Neural cell (in vitro differentiated cells): ENCODE data around the gene ST14. TPM values are rescaled to one million over a fixed set of nuclear protein-coding genes. Genes with fewer than 3 reads are reported as not detected.

ENCODE experiments used
- H2AFZ ChIP-seq: fragments of 200-600, 300-800 bp; sonication (generic), shearing (Covaris generic); 2 replicates; pipeline ENCODE4 v1.6.0; 2014; ENCODE audit warnings: low read depth, mild to moderate bottlenecking, antibody characterized with exemption, low read length, moderate library complexity
- H3F3A ChIP-seq: fragments of 200-600 bp; shearing (Covaris generic); 2 replicates; pipeline ENCODE4 v1.6.1; 2016; ENCODE audit warnings: mild to moderate bottlenecking, moderate library complexity, mixed read lengths, antibody characterized with exemption, low read length; ENCODE audit not compliant: insufficient read depth, poor library complexity, severe bottlenecking
- H3K27ac ChIP-seq: fragments of 200-600, 300-800 bp; sonication (generic), shearing (Covaris generic); 2 replicates; pipeline ENCODE4 v1.5.1; 2014; ENCODE audit warnings: mild to moderate bottlenecking, low read length, moderate library complexity
- H3K27me3 ChIP-seq: fragments of 300-800, 200-600 bp; sonication (generic), shearing (Covaris generic); 2 replicates; pipeline ENCODE4 v1.6.0; 2014; ENCODE audit warnings: mild to moderate bottlenecking, low read depth, low read length, moderate library complexity; ENCODE audit not compliant: insufficient read depth
- H3K36me3 ChIP-seq: fragments of 300-800, 200-600 bp; sonication (generic), shearing (Covaris generic); 2 replicates; pipeline ENCODE4 v1.5.1; 2014; ENCODE audit warnings: mild to moderate bottlenecking, antibody characterized with exemption, low read length, moderate library complexity; ENCODE audit not compliant: insufficient read depth
- H3K4me2 ChIP-seq: fragments of 300-800, 200-600 bp; sonication (generic), shearing (Covaris generic); 2 replicates; pipeline ENCODE4 v1.6.0; 2014; ENCODE audit warnings: mild to moderate bottlenecking, low read length
- H3K4me3 ChIP-seq: fragments of 300-800, 200-600 bp; sonication (generic), shearing (Covaris generic); 2 replicates; pipeline ENCODE4 v1.5.1; 2014; ENCODE audit warnings: mild to moderate bottlenecking, low read length, moderate library complexity
- H3K79me2 ChIP-seq: fragments of 200-600 bp; shearing (Covaris generic); replicated peaks from 2 replicates; pipeline ENCODE4 v1.6.0; 2014; ENCODE audit warnings: mild to moderate bottlenecking, low read length, moderate library complexity; ENCODE audit not compliant: insufficient read depth
- H3K9ac ChIP-seq: fragments of 300-800, 200-600 bp; sonication (generic), shearing (Covaris generic); 2 replicates; pipeline ENCODE4 v1.6.1; 2016; ENCODE audit warnings: mild to moderate bottlenecking, low read length, mixed read lengths
- H3K9me2 ChIP-seq: fragments of 200-600 bp; shearing (Covaris generic); 2 replicates; pipeline ENCODE4 v1.6.1; 2016; ENCODE audit warnings: mild to moderate bottlenecking, low read length, mixed read lengths; ENCODE audit not compliant: insufficient read depth
- H3K9me3 ChIP-seq: fragments of 200-600, 300-800 bp; sonication (generic), shearing (Covaris generic); 2 replicates; pipeline ENCODE4 v1.6.1; 2016; ENCODE audit warnings: mild to moderate bottlenecking, mixed run types, low read length, moderate library complexity, mixed read lengths
- H4K20me1 ChIP-seq: fragments of 200-600 bp; shearing (Covaris generic); 2 replicates; pipeline ENCODE4 v1.6.1; 2016; ENCODE audit warnings: mild to moderate bottlenecking, mixed run types; ENCODE audit not compliant: insufficient read depth
- CTCF ChIP-seq: fragments of 450-650 bp; IDR thresholded peaks from 2 replicates; pipeline ENCODE4 v1.5.1; 2014; ENCODE audit warnings: antibody characterized with exemption, mild to moderate bottlenecking, moderate library complexity; ENCODE audit not compliant: poor library complexity, severe bottlenecking
- EP300 ChIP-seq: fragments of 450-650 bp; conservative IDR thresholded peaks from 2 replicates; pipeline ENCODE4 v1.6.1; 2014; ENCODE audit warnings: antibody characterized with exemption, mild to moderate bottlenecking, moderate library complexity; ENCODE audit not compliant: poor library complexity, severe bottlenecking
- EZH2 ChIP-seq: fragments of 200-600, 300-800 bp; shearing (Covaris generic), sonication (generic); IDR thresholded peaks from 2 replicates; pipeline ENCODE4 v1.6.1; 2014; ENCODE audit warnings: antibody characterized with exemption, low read length, borderline replicate concordance, mild to moderate bottlenecking; ENCODE audit not compliant: insufficient read depth, poor library complexity, severe bottlenecking
- MXI1 ChIP-seq: fragments of 450-650 bp; conservative IDR thresholded peaks from 2 replicates; pipeline ENCODE4 v1.6.1; 2014; ENCODE audit warnings: antibody characterized with exemption, mild to moderate bottlenecking; ENCODE audit not compliant: poor library complexity, severe bottlenecking
- POLR2AphosphoS5 ChIP-seq: IDR thresholded peaks from 2 replicates; pipeline ENCODE4 v1.6.1; 2012
- RAD21 ChIP-seq: fragments of 450-650 bp; conservative IDR thresholded peaks from 2 replicates; pipeline ENCODE4 v1.6.1; 2014; ENCODE audit warnings: antibody characterized with exemption, mild to moderate bottlenecking, moderate library complexity
- REST ChIP-seq: IDR thresholded peaks from 2 replicates; pipeline ENCODE4 v1.6.1; 2012; ENCODE audit warnings: borderline replicate concordance
- SMC3 ChIP-seq: fragments of 450-650 bp; conservative IDR thresholded peaks from 2 replicates; pipeline ENCODE4 v1.6.1; 2014; ENCODE audit warnings: antibody characterized with exemption, mild to moderate bottlenecking, moderate library complexity; ENCODE audit not compliant: poor library complexity
- TAF1 ChIP-seq: IDR thresholded peaks from 2 replicates; pipeline ENCODE4 v1.6.1; 2012; ENCODE audit warnings: low read depth
- polyA plus RNA-seq: library from polyadenylated mRNA; depleted of rRNA; stranded (reverse); fragments of >200 nt; gene quantifications from 2 replicates; pipeline ENCODE4 v1.2.3, GENCODE V29; 2014

ST14 gene
- polyA plus RNA-seq, 1 donor from 2014 or later, result not detected

GRCh38 chr11:130162733-130163132 is 3.2 kb downstream of the ST14 start:
- H4K20me1 ChIP-seq, result no peaks in the 10 kb centered on the region
- H3K9me2 ChIP-seq, result no peaks in the 10 kb centered on the region
- no peak overlapping the region for H3K9ac ChIP-seq
- H2AFZ ChIP-seq, result no peak overlapping the region
- H3F3A ChIP-seq, result no peaks in the 10 kb centered on the region
- no peak overlapping the region for H3K4me3 ChIP-seq
- no peak for TF ChIP-seq POLR2AphosphoS5
- TF ChIP-seq REST, result no peak
- no peak for TF ChIP-seq EP300
- no peak for TF ChIP-seq SMC3
- TF ChIP-seq RAD21, result no peak
- TF ChIP-seq CTCF, result no peak
- TF ChIP-seq MXI1, result no peak
- TF ChIP-seq EZH2, result no peak
- TF ChIP-seq TAF1, result no peak
- no peaks in the 10 kb centered on the region for H3K79me2 ChIP-seq
- H3K27me3 ChIP-seq, result peaks cover 49% of the 10 kb centered on the region
- H3K27ac ChIP-seq, result no peak overlapping the region
- no peak overlapping the region for H3K4me2 ChIP-seq
- H3K9me3 ChIP-seq, result no peaks in the 10 kb centered on the region
- H3K36me3 ChIP-seq, result no peaks in the 10 kb centered on the region

- H3K79me2 ChIP-seq, result no peaks in the 10 kb centered on the region
- no peak overlapping the region for H3K4me2 ChIP-seq
- H3K27ac ChIP-seq, result no peak overlapping the region
- H3K9ac ChIP-seq, result no peak overlapping the region
- no peaks in the 10 kb centered on the region for H4K20me1 ChIP-seq
- no peaks in the 10 kb centered on the region for H3K9me3 ChIP-seq
- H3K4me3 ChIP-seq, result no peak overlapping the region
- H2AFZ ChIP-seq, result no peak overlapping the region
- no peaks in the 10 kb centered on the region for H3K9me2 ChIP-seq
- peaks cover 41% of the 10 kb centered on the region for H3K27me3 ChIP-seq
- no peak for TF ChIP-seq POLR2AphosphoS5
- TF ChIP-seq SMC3, result no peak
- no peak for TF ChIP-seq MXI1
- TF ChIP-seq EP300, result no peak
- TF ChIP-seq EZH2, result no peak
- no peak for TF ChIP-seq TAF1
- TF ChIP-seq REST, result no peak
- no peak for TF ChIP-seq CTCF
- no peak for TF ChIP-seq RAD21
- H3F3A ChIP-seq, result no peaks in the 10 kb centered on the region
- H3K36me3 ChIP-seq, result no peaks in the 10 kb centered on the region
Measured at GRCh38 chr11:130163346-130164220, 4.0 kb downstream of the ST14 start.
